Caco-2 (cell line): ENCODE results near the gene RAB3GAP1. TPM values are rescaled to one million over a fixed set of nuclear protein-coding genes. Genes with fewer than 3 reads are reported as not detected.

Experiments
- BruUV-seq: library from RNA; stranded (reverse); fragments of 400-500 nt; replicated peaks from 2 replicates; lab custom pipeline; 2021; lab: Mats Ljungman, UMichigan
- CTCF ChIA-PET: fragments of 300-600 bp; sonication (Branson Sonifier 250); formaldehyde crosslinking; loops from one replicate; lab custom pipeline; 2022; ENCODE audit warnings: antibody characterized with exemption; lab: Charles Lee
- POLR2A ChIA-PET: fragments of 300-600 bp; sonication (Branson Sonifier 250); formaldehyde crosslinking; loops from one replicate; lab custom pipeline; 2022; ENCODE audit warnings: antibody characterized with exemption; lab: Charles Lee
- DNase-seq, 2 experiments: peaks; one replicate each; pipeline versions ENCODE4 v3.0.0 to v3.0.0-alpha.2; 2020 to 2022
- H3K27me3 ChIP-seq: replicated peaks from 2 replicates; pipeline ENCODE4 v1.6.0; 2011; ENCODE audit warnings: low read length; ENCODE audit not compliant: control insufficient read depth, insufficient read depth
- H3K36me3 ChIP-seq: 2 replicates; pipeline ENCODE4 v1.5.1; 2011; ENCODE audit warnings: low read length; ENCODE audit not compliant: control insufficient read depth, insufficient read depth
- H3K4me1 ChIP-seq: fragments of 250-450 bp; sonication (Bioruptor Pico); 2 replicates; pipeline ENCODE4 v1.5.1; 2020; ENCODE audit warnings: mild to moderate bottlenecking
- H3K4me3 ChIP-seq: 2 replicates; pipeline ENCODE4 v1.5.1; 2011; ENCODE audit warnings: low read depth, mild to moderate bottlenecking, control low read depth, low read length
- H3K9me3 ChIP-seq: fragments of 250-450 bp; sonication (Bioruptor Pico); 2 replicates; pipeline ENCODE4 v1.5.1; 2020; ENCODE audit warnings: mild to moderate bottlenecking, moderate library complexity
- H3K27ac Mint-ChIP-seq: one replicate; pipeline ENCODE4 v1.8.0; 2022; ENCODE audit warnings: mixed read lengths; ENCODE audit not compliant: unreplicated experiment
- H3K27me3 Mint-ChIP-seq: one replicate; pipeline ENCODE4 v1.8.0; 2022; ENCODE audit warnings: mixed read lengths; ENCODE audit not compliant: insufficient read depth, unreplicated experiment
- H3K36me3 Mint-ChIP-seq: one replicate; pipeline ENCODE4 v1.8.0; 2022; ENCODE audit warnings: mild to moderate bottlenecking, mixed read lengths; ENCODE audit not compliant: insufficient read depth, unreplicated experiment
- H3K4me1 Mint-ChIP-seq: one replicate; pipeline ENCODE4 v1.8.0; 2022; ENCODE audit warnings: low read depth, mixed read lengths; ENCODE audit not compliant: unreplicated experiment
- H3K4me3 Mint-ChIP-seq: one replicate; pipeline ENCODE4 v1.8.0; 2022; ENCODE audit warnings: mild to moderate bottlenecking, moderate library complexity, mixed read lengths; ENCODE audit not compliant: unreplicated experiment
- H3K9me3 Mint-ChIP-seq: one replicate; pipeline ENCODE4 v1.8.0; 2022; ENCODE audit warnings: mixed read lengths; ENCODE audit not compliant: unreplicated experiment
- intact Hi-C: fragments of 100-400 bp; cut with micrococcal nuclease; formaldehyde crosslinking; loops from one replicate; pipeline ENCODE4 v1.10.0; 2022; ENCODE audit not compliant: unreplicated experiment
- total RNA-seq: library from RNA; stranded (reverse); gene quantifications from 2 replicates; pipeline ENCODE4 v1.2.3, GENCODE V29; 2022
- TF ChIP-seq, protein P1 (sequence below), 2 experiments: fragments of 200-600 bp in 1 of 2; IDR thresholded peaks; 1 replicate in 1 of 2; 2 replicates in 1 of 2; pipeline versions ENCODE4 v1.5.1 to v1.8.0; 2011 to 2022; ENCODE audit warnings: antibody characterized with exemption in 1 of 2, control low read depth in 1 of 2, inconsistent platforms in 1 of 2, low read depth in 1 of 2, low read length in 1 of 2, mild to moderate bottlenecking in 1 of 2, moderate library complexity in 1 of 2; ENCODE audit not compliant: insufficient read depth in 1 of 2, severe bottlenecking in 1 of 2, unreplicated experiment in 1 of 2

Gene RAB3GAP1
- total RNA-seq, 1 experiment from 2014 or later: 43.1 TPM

DNA sequence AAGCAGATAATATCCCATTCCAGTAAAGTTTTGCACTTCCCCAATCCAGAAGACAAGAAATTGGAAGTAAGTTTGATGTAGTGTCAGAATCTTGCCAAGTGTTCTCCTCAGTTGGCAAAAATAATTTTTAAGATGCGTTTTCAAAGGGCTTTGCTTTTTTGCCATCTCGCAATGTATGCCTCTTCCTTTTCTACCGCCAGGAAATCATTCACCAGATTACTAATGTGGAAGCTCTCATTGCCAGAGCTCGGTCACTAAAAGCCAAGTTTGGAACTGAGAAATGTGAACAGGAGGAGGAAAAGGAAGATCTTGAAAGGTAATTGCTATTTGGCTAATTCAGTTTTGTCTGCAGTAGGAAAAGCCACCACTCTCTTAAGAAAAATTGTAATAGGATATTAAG is 110.7 kb downstream of the RAB3GAP1 start:
- H3K9me3 ChIP-seq: no peaks in the 10 kb centered on the region
- H3K4me1 ChIP-seq: no peaks in the 10 kb centered on the region
- ChIA-PET POLR2A (no interaction called here), CTCF (no interaction called here)
- H3K27me3 Mint-ChIP-seq: no peaks in the 10 kb centered on the region
- no peaks in the 10 kb centered on the region for H3K9me3 Mint-ChIP-seq
- no peak for DNase-seq
- no peak overlapping the region for H3K4me3 Mint-ChIP-seq
- H3K4me3 ChIP-seq: no peak overlapping the region
- H3K36me3 Mint-ChIP-seq: peaks cover 44% of the 10 kb centered on the region
- TF ChIP-seq, protein P1, sequence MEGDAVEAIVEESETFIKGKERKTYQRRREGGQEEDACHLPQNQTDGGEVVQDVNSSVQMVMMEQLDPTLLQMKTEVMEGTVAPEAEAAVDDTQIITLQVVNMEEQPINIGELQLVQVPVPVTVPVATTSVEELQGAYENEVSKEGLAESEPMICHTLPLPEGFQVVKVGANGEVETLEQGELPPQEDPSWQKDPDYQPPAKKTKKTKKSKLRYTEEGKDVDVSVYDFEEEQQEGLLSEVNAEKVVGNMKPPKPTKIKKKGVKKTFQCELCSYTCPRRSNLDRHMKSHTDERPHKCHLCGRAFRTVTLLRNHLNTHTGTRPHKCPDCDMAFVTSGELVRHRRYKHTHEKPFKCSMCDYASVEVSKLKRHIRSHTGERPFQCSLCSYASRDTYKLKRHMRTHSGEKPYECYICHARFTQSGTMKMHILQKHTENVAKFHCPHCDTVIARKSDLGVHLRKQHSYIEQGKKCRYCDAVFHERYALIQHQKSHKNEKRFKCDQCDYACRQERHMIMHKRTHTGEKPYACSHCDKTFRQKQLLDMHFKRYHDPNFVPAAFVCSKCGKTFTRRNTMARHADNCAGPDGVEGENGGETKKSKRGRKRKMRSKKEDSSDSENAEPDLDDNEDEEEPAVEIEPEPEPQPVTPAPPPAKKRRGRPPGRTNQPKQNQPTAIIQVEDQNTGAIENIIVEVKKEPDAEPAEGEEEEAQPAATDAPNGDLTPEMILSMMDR (IDR thresholded peaks at IDR 0.05; ENCODE audit: insufficient read depth in 1 of 2, low read depth in 1 of 2, low read length in 1 of 2, severe bottlenecking in 1 of 2, unreplicated experiment in 1 of 2): no peak
- H3K27me3 ChIP-seq: no peaks in the 10 kb centered on the region
- no peak overlapping the region for H3K27ac Mint-ChIP-seq
- intact Hi-C loops: no loop called here
- no peaks in the 10 kb centered on the region for H3K4me1 Mint-ChIP-seq
- H3K36me3 ChIP-seq: no peaks in the 10 kb centered on the region; the same call in 1 of the 2 replicates
- no TSS peak for BruUV-seq

DNA sequence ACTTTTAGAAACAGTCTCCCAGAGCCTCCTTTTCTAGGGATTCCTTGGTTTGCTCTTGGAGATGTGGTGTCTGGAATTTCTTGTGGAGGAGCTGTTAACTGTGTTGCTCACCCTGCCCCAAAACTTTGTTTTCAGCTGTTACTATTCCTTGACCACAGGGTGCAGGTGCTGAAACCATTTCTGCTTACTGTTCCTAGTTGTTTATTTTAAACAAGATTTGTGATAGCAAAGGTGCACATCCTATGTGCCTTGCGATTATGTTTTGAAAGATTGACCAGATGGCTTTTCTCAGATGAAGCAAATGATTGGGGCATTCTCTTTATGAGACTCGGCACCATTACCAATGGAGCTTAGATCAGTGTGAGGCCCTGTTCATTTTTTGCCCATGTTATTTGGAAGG is 111.2 kb downstream of the RAB3GAP1 start:
- H3K9me3 ChIP-seq: no peaks in the 10 kb centered on the region
- no peaks in the 10 kb centered on the region for H3K9me3 Mint-ChIP-seq
- H3K4me3 ChIP-seq: no peak overlapping the region
- no peaks in the 10 kb centered on the region for H3K27me3 ChIP-seq
- H3K36me3 Mint-ChIP-seq: peaks cover 45% of the 10 kb centered on the region
- H3K36me3 ChIP-seq: peaks cover 1% of the 10 kb centered on the region; the same call in 1 of the 2 replicates
- intact Hi-C loops: no loop called here
- no peaks in the 10 kb centered on the region for H3K4me1 Mint-ChIP-seq
- CTCF ChIA-PET: no interaction called here
- DNase-seq: no peak
- BruUV-seq: no TSS peak
- H3K4me1 ChIP-seq: no peaks in the 10 kb centered on the region
- H3K4me3 Mint-ChIP-seq: no peak overlapping the region
- no peaks in the 10 kb centered on the region for H3K27me3 Mint-ChIP-seq
- H3K27ac Mint-ChIP-seq: no peak overlapping the region
- TF ChIP-seq, protein P1 (IDR thresholded peaks at IDR 0.05; ENCODE audit: insufficient read depth in 1 of 2, low read depth in 1 of 2, low read length in 1 of 2, severe bottlenecking in 1 of 2, unreplicated experiment in 1 of 2): no peak
- POLR2A ChIA-PET: no interaction called here

GRCh38 chr2:135163901-135164300 is 111.8 kb downstream of the RAB3GAP1 start:
- H3K4me3 Mint-ChIP-seq: no peak overlapping the region
- ChIA-PET CTCF (no interaction called here), POLR2A (no interaction called here)
- BruUV-seq: no TSS peak
- DNase-seq: no peak
- H3K9me3 Mint-ChIP-seq: no peaks in the 10 kb centered on the region
- no peaks in the 10 kb centered on the region for H3K27me3 Mint-ChIP-seq
- intact Hi-C loops: no loop called here
- H3K27me3 ChIP-seq: no peaks in the 10 kb centered on the region
- H3K36me3 Mint-ChIP-seq: peaks cover 45% of the 10 kb centered on the region
- no peaks in the 10 kb centered on the region for H3K4me1 ChIP-seq
- H3K9me3 ChIP-seq: no peaks in the 10 kb centered on the region
- no peak overlapping the region for H3K4me3 ChIP-seq
- H3K27ac Mint-ChIP-seq: no peak overlapping the region
- TF ChIP-seq, protein P1 (IDR thresholded peaks at IDR 0.05; ENCODE audit: insufficient read depth in 1 of 2, low read depth in 1 of 2, low read length in 1 of 2, severe bottlenecking in 1 of 2, unreplicated experiment in 1 of 2): no peak
- no peaks in the 10 kb centered on the region for H3K4me1 Mint-ChIP-seq
- H3K36me3 ChIP-seq: peaks cover 2% of the 10 kb centered on the region
